HCT116 (cell line): Measurements from ENCODE around the gene SLC5A1. TPM values are rescaled to one million over a fixed set of nuclear protein-coding genes. Genes with fewer than 3 reads are reported as not detected.

Experiments
- ATAC-seq: fragments of 200-7000 bp; cut with Tn5 transposase; 2 replicates; pipeline ENCODE4 v1.9.1; 2020; ENCODE audit warnings: mild to moderate bottlenecking, moderate library complexity
- BruUV-seq: library from RNA; stranded (reverse); fragments of 400-500 nt; replicated peaks from 2 replicates; lab custom pipeline; 2021; lab: Mats Ljungman, UMichigan
- CTCF ChIA-PET: fragments of 300-600 bp; sonication (Branson Sonifier 250); formaldehyde crosslinking; loops from one replicate; lab custom pipeline; 2021; ENCODE audit warnings: antibody characterized with exemption; lab: Charles Lee
- POLR2A ChIA-PET: fragments of 300-600, 350-600 bp; sonication (Branson Sonifier 250); formaldehyde crosslinking; loops from one replicate; lab custom pipeline; 2021; ENCODE audit warnings: antibody characterized with exemption; lab: Charles Lee
- RAD21 ChIA-PET, 2 experiments: fragments of 300-600 bp; sonication (Branson Sonifier 250); formaldehyde crosslinking; loops; one replicate each; lab custom pipeline; 2023; ENCODE audit warnings: low total read pairs in 2 of 2; ENCODE audit not compliant: uncharacterized antibody in 2 of 2, unreplicated experiment in 2 of 2, low non-redundant PET in 1 of 2; lab: Charles Lee
- DNase-seq: peaks from one replicate; pipeline ENCODE4 v3.0.0-alpha.2; 2010; ENCODE audit warnings: low read depth, low spot score
- H2AFZ ChIP-seq: fragments of 200-600 bp; shearing (Covaris generic), sonication (generic); 2 replicates; pipeline ENCODE4 v1.6.1; 2017; ENCODE audit warnings: low read depth, mixed run types, mixed read lengths, antibody characterized with exemption, low read length; ENCODE audit not compliant: poor library complexity, severe bottlenecking
- H3K27ac ChIP-seq: 2 replicates; pipeline ENCODE4 v1.5.1; 2012; ENCODE audit warnings: low read depth, low read length
- H3K27me3 ChIP-seq: fragments of 200-600 bp; sonication (generic); 2 replicates; pipeline ENCODE4 v1.6.1; 2016; ENCODE audit warnings: mixed run types, low read length, mixed read lengths; ENCODE audit not compliant: insufficient read depth
- H3K36me3 ChIP-seq, 2 experiments: fragments of 200-500 bp in 1 of 2; fragments of 200-600 bp in 1 of 2; sonication (Bioruptor generic) in 1 of 2; sonication (generic) in 1 of 2; 2 replicates each; pipeline versions ENCODE4 v1.5.1 to v1.6.1; 2014 to 2016; ENCODE audit warnings: low read length in 2 of 2, inconsistent platforms in 1 of 2, mixed read lengths in 1 of 2, mixed run types in 1 of 2; ENCODE audit not compliant: insufficient read depth in 2 of 2, control insufficient read depth in 1 of 2
- H3K4me1 ChIP-seq, 2 experiments: fragments of 200-600 bp in 1 of 2; sonication (generic) in 1 of 2; 2 replicates each; pipeline versions ENCODE4 v1.5.1 to v1.6.1; 2012 to 2017; ENCODE audit warnings: low read length in 2 of 2, inconsistent platforms in 1 of 2, mild to moderate bottlenecking in 1 of 2, mixed read lengths in 1 of 2, mixed run types in 1 of 2, moderate library complexity in 1 of 2; ENCODE audit not compliant: insufficient read depth in 2 of 2, control insufficient read depth in 1 of 2
- H3K4me2 ChIP-seq: fragments of 200-600 bp; sonication (generic); 2 replicates; pipeline ENCODE4 v1.6.1; 2017; ENCODE audit warnings: mixed run types, low read length, mixed read lengths
- H3K4me3 ChIP-seq, 2 experiments: fragments of 200-600 bp in 1 of 2; sonication (generic) in 1 of 2; replicated peaks in 1 of 2; 2 replicates each; pipeline ENCODE4 v1.5.1; 2011 to 2016; ENCODE audit warnings: low read length in 2 of 2, control low read depth in 1 of 2, low read depth in 1 of 2, mild to moderate bottlenecking in 1 of 2, mixed read lengths in 1 of 2, mixed run types in 1 of 2
- H3K79me2 ChIP-seq: fragments of 200-600 bp; sonication (generic); 2 replicates; pipeline ENCODE4 v1.6.1; 2017; ENCODE audit warnings: mild to moderate bottlenecking, mixed run types, low read length, moderate library complexity, mixed read lengths; ENCODE audit not compliant: insufficient read depth
- H3K9ac ChIP-seq: fragments of 200-600 bp; sonication (generic); 2 replicates; pipeline ENCODE4 v1.6.1; 2016; ENCODE audit warnings: low read length, mixed read lengths
- H3K9me2 ChIP-seq: fragments of 200-600 bp; sonication (generic), shearing (Covaris generic); 2 replicates; pipeline ENCODE4 v1.6.1; 2017; ENCODE audit warnings: mixed run types, mild to moderate bottlenecking, moderate library complexity; ENCODE audit not compliant: insufficient read depth
- H3K9me3 ChIP-seq, 2 experiments: fragments of 200-500 bp in 1 of 2; fragments of 200-600 bp in 1 of 2; sonication (Bioruptor generic) in 1 of 2; sonication (generic) in 1 of 2; 2 replicates each; pipeline ENCODE4 v1.6.1; 2014 to 2017; ENCODE audit warnings: low read length in 2 of 2, mixed read lengths in 2 of 2, inconsistent platforms in 1 of 2, low read depth in 1 of 2, mild to moderate bottlenecking in 1 of 2, mixed run types in 1 of 2, moderate library complexity in 1 of 2; ENCODE audit not compliant: control insufficient read depth in 1 of 2, insufficient read depth in 1 of 2
- H4K20me1 ChIP-seq: fragments of 200-600 bp; sonication (generic), shearing (Covaris generic); 2 replicates; pipeline ENCODE4 v1.6.1; 2017; ENCODE audit warnings: mixed run types, mild to moderate bottlenecking, moderate library complexity; ENCODE audit not compliant: insufficient read depth
- ATF3 ChIP-seq: IDR thresholded peaks from 2 replicates; pipeline ENCODE4 v1.6.1; 2012
- EGR1 ChIP-seq: IDR thresholded peaks from 2 replicates; pipeline ENCODE4 v1.6.1; 2012; ENCODE audit warnings: low read depth
- ELF1 ChIP-seq: IDR thresholded peaks from 2 replicates; pipeline ENCODE4 v1.6.1; 2012; ENCODE audit warnings: low read depth, borderline replicate concordance
- EZH2 ChIP-seq: fragments of 200-600 bp; sonication (generic); IDR thresholded peaks from 2 replicates; pipeline ENCODE4 v1.6.1; 2017; ENCODE audit warnings: antibody characterized with exemption, mixed run types
- EZH2phosphoT487 ChIP-seq: fragments of 200-600 bp; IDR thresholded peaks from 2 replicates; pipeline ENCODE4 v1.6.1; 2018; ENCODE audit warnings: antibody characterized with exemption, borderline replicate concordance
- FOSL1 ChIP-seq: IDR thresholded peaks from 2 replicates; pipeline ENCODE4 v1.6.1; 2012; ENCODE audit warnings: low read depth
- JUND ChIP-seq: IDR thresholded peaks from 2 replicates; pipeline ENCODE4 v1.6.1; 2012
- RAD21 ChIP-seq: IDR thresholded peaks from 2 replicates; pipeline ENCODE4 v1.6.1; 2012; ENCODE audit warnings: low read depth, mild to moderate bottlenecking
- SP1 ChIP-seq: IDR thresholded peaks from 2 replicates; pipeline ENCODE4 v1.6.1; 2012; ENCODE audit warnings: low read depth
- SRF ChIP-seq: IDR thresholded peaks from 2 replicates; pipeline ENCODE4 v1.6.1; 2012; ENCODE audit warnings: low read depth
- ZNF274 ChIP-seq: fragments of 200-500 bp; sonication (Bioruptor generic); IDR thresholded peaks from 2 replicates; pipeline ENCODE4 v1.6.1; 2014; ENCODE audit warnings: mild to moderate bottlenecking, low read depth, low read length, inconsistent platforms
- intact Hi-C: fragments of 100-400 bp; cut with micrococcal nuclease; formaldehyde crosslinking; loops from 2 replicates; pipeline ENCODE4 v1.10.0; 2022
- total RNA-seq: library from RNA; stranded (reverse); gene quantifications from one replicate; pipeline ENCODE4 v1.2.1, GENCODE V29; 2021; ENCODE audit not compliant: unreplicated experiment
- TF ChIP-seq, protein P1 (sequence below): IDR thresholded peaks from 2 replicates; pipeline ENCODE4 v1.6.1; 2012; ENCODE audit warnings: low read depth
- TF ChIP-seq, protein P2 (sequence below): IDR thresholded peaks from 2 replicates; pipeline ENCODE4 v1.6.1; 2012
- TF ChIP-seq, protein P3 (sequence below), 3 experiments: fragments of 200-600 bp in 1 of 3; sonication (generic) in 1 of 3; IDR thresholded peaks in 2 of 3; conservative IDR thresholded peaks in 1 of 3; 2 replicates each; pipeline ENCODE4 v1.5.1; 2012 to 2017; ENCODE audit warnings: low read depth in 2 of 3, low read length in 2 of 3, antibody characterized with exemption in 1 of 3, borderline replicate concordance in 1 of 3, control low read depth in 1 of 3, mild to moderate bottlenecking in 1 of 3, mixed read lengths in 1 of 3, mixed run types in 1 of 3, moderate library complexity in 1 of 3; ENCODE audit not compliant: insufficient read depth in 1 of 3

Gene SLC5A1
- total RNA-seq, 1 experiment from 2014 or later, result 0.32 TPM

GRCh38 chr22:32059426-32059825 is 16.4 kb downstream of the SLC5A1 start:
- H2AFZ ChIP-seq, result no peak overlapping the region
- H3K4me2 ChIP-seq, result no peak overlapping the region
- CTCF ChIA-PET, result no interaction called here
- H3K79me2 ChIP-seq, result no peaks in the 10 kb centered on the region
- no peaks in the 10 kb centered on the region for H4K20me1 ChIP-seq
- no peaks in the 10 kb centered on the region for H3K27me3 ChIP-seq
- H3K4me1 ChIP-seq, result no peaks in the 10 kb centered on the region
- H3K36me3 ChIP-seq, result no peaks in the 10 kb centered on the region
- intact Hi-C loops, result loop anchor here (10.0 kb wide), 1 partner anchor 395 kb away; the partner anchor contains the start of gene PISD
- no peaks in the 10 kb centered on the region for H3K9me2 ChIP-seq
- POLR2A ChIA-PET, result no interaction called here
- no TSS peak for BruUV-seq
- no peak for DNase-seq
- no peaks in the 10 kb centered on the region for H3K9me3 ChIP-seq
- H3K27ac ChIP-seq, result no peak overlapping the region
- TF ChIP-seq SRF (no peak), FOSL1 (no peak), EZH2 (no peak), RAD21 (no peak), ATF3 (no peak), ELF1 (no peak), ZNF274 (no peak), EGR1 (no peak), SP1 (no peak), JUND (no peak), EZH2phosphoT487 (no peak)
- TF ChIP-seq, protein P1, sequence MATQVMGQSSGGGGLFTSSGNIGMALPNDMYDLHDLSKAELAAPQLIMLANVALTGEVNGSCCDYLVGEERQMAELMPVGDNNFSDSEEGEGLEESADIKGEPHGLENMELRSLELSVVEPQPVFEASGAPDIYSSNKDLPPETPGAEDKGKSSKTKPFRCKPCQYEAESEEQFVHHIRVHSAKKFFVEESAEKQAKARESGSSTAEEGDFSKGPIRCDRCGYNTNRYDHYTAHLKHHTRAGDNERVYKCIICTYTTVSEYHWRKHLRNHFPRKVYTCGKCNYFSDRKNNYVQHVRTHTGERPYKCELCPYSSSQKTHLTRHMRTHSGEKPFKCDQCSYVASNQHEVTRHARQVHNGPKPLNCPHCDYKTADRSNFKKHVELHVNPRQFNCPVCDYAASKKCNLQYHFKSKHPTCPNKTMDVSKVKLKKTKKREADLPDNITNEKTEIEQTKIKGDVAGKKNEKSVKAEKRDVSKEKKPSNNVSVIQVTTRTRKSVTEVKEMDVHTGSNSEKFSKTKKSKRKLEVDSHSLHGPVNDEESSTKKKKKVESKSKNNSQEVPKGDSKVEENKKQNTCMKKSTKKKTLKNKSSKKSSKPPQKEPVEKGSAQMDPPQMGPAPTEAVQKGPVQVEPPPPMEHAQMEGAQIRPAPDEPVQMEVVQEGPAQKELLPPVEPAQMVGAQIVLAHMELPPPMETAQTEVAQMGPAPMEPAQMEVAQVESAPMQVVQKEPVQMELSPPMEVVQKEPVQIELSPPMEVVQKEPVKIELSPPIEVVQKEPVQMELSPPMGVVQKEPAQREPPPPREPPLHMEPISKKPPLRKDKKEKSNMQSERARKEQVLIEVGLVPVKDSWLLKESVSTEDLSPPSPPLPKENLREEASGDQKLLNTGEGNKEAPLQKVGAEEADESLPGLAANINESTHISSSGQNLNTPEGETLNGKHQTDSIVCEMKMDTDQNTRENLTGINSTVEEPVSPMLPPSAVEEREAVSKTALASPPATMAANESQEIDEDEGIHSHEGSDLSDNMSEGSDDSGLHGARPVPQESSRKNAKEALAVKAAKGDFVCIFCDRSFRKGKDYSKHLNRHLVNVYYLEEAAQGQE, result no peak
- TF ChIP-seq, protein P2, sequence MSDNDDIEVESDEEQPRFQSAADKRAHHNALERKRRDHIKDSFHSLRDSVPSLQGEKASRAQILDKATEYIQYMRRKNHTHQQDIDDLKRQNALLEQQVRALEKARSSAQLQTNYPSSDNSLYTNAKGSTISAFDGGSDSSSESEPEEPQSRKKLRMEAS, result no peak
- TF ChIP-seq, protein P3, sequence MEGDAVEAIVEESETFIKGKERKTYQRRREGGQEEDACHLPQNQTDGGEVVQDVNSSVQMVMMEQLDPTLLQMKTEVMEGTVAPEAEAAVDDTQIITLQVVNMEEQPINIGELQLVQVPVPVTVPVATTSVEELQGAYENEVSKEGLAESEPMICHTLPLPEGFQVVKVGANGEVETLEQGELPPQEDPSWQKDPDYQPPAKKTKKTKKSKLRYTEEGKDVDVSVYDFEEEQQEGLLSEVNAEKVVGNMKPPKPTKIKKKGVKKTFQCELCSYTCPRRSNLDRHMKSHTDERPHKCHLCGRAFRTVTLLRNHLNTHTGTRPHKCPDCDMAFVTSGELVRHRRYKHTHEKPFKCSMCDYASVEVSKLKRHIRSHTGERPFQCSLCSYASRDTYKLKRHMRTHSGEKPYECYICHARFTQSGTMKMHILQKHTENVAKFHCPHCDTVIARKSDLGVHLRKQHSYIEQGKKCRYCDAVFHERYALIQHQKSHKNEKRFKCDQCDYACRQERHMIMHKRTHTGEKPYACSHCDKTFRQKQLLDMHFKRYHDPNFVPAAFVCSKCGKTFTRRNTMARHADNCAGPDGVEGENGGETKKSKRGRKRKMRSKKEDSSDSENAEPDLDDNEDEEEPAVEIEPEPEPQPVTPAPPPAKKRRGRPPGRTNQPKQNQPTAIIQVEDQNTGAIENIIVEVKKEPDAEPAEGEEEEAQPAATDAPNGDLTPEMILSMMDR (IDR thresholded peaks at IDR 0.05 in 2 of 3, conservative IDR thresholded peaks at IDR 0.05 in 1 of 3; ENCODE audit: borderline replicate concordance in 1 of 3, insufficient read depth in 1 of 3, low read depth in 2 of 3, low read length in 2 of 3), result no peak
- TF ChIP-seq, all 23 proteins: peak for 0
- Histone ChIP-seq H3K4me3 (no peak overlapping the region), H3K9ac (no peak overlapping the region)
- RAD21 ChIA-PET, result no interaction called here
- no peak for ATAC-seq
